ENCODE data around the gene PSMD9. TPM values are rescaled to one million over a fixed set of nuclear protein-coding genes. Genes with fewer than 3 reads are reported as not detected.
A peak's percentile ranks its signal among the peaks of the same experiment; 100 is the strongest.
"Not testable (repeated sequence)": the region's sequence is repeated elsewhere in the genome, so short reads cannot be mapped to it uniquely, and the experiment has no call there.

Gene PSMD9
- total RNA-seq, 1 experiment from 2014 or later: 241 TPM

DNA sequence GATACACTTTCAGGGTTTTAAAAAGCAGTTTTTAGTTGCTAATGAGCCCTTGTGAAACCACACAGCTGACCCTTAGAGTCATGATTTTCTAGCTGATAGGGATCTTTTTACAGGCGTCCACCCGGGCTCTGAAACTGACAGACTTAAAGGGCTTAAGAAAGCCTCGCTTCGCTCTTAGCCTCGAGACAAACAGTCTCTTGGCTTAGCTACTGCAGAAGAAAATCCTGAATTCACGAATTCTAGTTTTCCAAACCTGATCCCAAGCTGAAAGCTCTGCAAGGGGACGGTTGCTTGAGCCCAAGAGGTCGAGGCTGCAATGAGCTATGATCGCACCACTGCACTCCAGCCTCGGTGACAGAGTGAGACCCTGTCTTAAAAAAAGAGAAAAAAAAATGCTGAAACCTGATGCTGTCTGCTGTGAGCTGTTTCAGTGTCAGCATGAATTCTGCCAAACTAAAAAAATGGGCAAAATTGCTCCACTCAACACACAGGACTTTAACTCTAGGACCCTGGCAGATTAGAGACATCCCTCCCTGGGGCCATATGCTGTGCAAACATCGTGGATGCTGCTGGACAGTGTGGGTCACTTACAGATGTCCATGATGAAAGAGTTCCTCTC is 26.8 kb upstream of the PSMD9 start:
- ChIA-PET POLR2A (ENCODE audit: unreplicated experiment) (interaction anchor here (0.7 kb wide), 1 partner anchor 1686 kb away, joined by 3 read pairs; no protein-coding TSS in a partner anchor), CTCF (interaction anchor here (0.6 kb wide), 1 partner anchor 31 kb away, joined by 3 read pairs; no protein-coding TSS in a partner anchor)
- H3K36me3 ChIP-seq (ENCODE audit: low read depth, low read length): no peaks in the 10 kb centered on the region
- peaks cover 18% of the 10 kb centered on the region for H3K4me1 ChIP-seq (ENCODE audit: insufficient read depth, low read length)
- H3K9me3 ChIP-seq (ENCODE audit: low read length): no peaks in the 10 kb centered on the region
- no peak overlapping the region for H3K27ac ChIP-seq (ENCODE audit: low read length)
- no TSS peak for BruUV-seq (replicated peaks)
- no peak for DNase-seq
- H3K9me2 ChIP-seq (replicated peaks; ENCODE audit: low read length): no peaks in the 10 kb centered on the region
- ATAC-seq: peak; percentile 55
- H3K4me3 ChIP-seq (ENCODE audit: low read length): no peak overlapping the region; the same call in 1 of the 2 replicates
- intact Hi-C loops (cut with micrococcal nuclease): no loop called here
- H2AFZ ChIP-seq (ENCODE audit: low read length): peak overlapping the region; percentile 57; the same call in 1 of the 2 replicates
- H3K4me2 ChIP-seq (ENCODE audit: low read length): peak overlapping the region; percentile 55
- H3K79me2 ChIP-seq (ENCODE audit: low read length): no peaks in the 10 kb centered on the region
- H3F3A ChIP-seq (ENCODE audit: low read length, unreplicated experiment): no peaks in the 10 kb centered on the region
- H4K20me1 ChIP-seq (ENCODE audit: low read length): no peaks in the 10 kb centered on the region
- TF ChIP-seq EZH2 (IDR thresholded peaks at IDR 0.05; ENCODE audit: low read length, unreplicated experiment) (no peak), CTCF (conservative IDR thresholded peaks at IDR 0.05; ENCODE audit: low read depth, low read length) (no peak), EZH2phosphoT487 (IDR thresholded peaks at IDR 0.05; ENCODE audit: borderline replicate concordance, low read length) (no peak)
- no peaks in the 10 kb centered on the region for H3K27me3 ChIP-seq (ENCODE audit: low read length)
- H3K9ac ChIP-seq (ENCODE audit: low read length): no peak overlapping the region

DNA sequence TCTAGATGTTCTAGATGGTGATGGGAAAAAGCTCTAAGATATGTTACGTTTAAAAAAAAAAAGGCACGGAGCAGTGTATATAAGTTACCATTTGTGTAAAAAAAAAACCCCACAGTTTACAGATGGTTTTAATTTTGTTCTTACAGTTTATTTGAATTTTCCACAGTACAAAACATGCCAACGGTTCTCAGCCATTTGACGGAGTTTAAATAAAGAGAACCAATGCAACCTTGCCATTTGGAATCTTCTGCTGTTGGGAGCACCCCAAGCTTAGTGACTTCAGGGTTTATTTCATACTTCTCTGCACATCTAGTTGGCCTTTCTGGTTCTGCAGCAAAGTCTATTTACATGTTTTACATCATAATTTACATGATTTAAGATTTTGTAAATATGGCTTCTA is 22.3 kb upstream of the PSMD9 start:
- no TSS peak for BruUV-seq (replicated peaks)
- TF ChIP-seq EZH2phosphoT487 (IDR thresholded peaks at IDR 0.05; ENCODE audit: borderline replicate concordance, low read length) (no peak), EZH2 (IDR thresholded peaks at IDR 0.05; ENCODE audit: low read length, unreplicated experiment) (no peak), CTCF (conservative IDR thresholded peaks at IDR 0.05; ENCODE audit: low read depth, low read length) (no peak)
- no peak overlapping the region for H3K9ac ChIP-seq (ENCODE audit: low read length)
- H4K20me1 ChIP-seq (ENCODE audit: low read length): no peaks in the 10 kb centered on the region
- no peaks in the 10 kb centered on the region for H3K9me2 ChIP-seq (replicated peaks; ENCODE audit: low read length)
- POLR2A ChIA-PET (ENCODE audit: unreplicated experiment): interaction anchor here (0.5 kb wide), 1 partner anchor 27 kb away, joined by 4 read pairs; no protein-coding TSS in a partner anchor
- no peaks in the 10 kb centered on the region for H3K27me3 ChIP-seq (ENCODE audit: low read length)
- intact Hi-C loops (cut with micrococcal nuclease): no loop called here
- H2AFZ ChIP-seq (ENCODE audit: low read length): no peak overlapping the region
- DNase-seq (no peak), ATAC-seq (no peak)
- no peak overlapping the region for H3K4me2 ChIP-seq (ENCODE audit: low read length)
- no peaks in the 10 kb centered on the region for H3F3A ChIP-seq (ENCODE audit: low read length, unreplicated experiment)
- peaks cover 7% of the 10 kb centered on the region; the same call in 1 of the 2 replicates for H3K4me1 ChIP-seq (ENCODE audit: insufficient read depth, low read length)
- no peak overlapping the region for H3K27ac ChIP-seq (ENCODE audit: low read length)
- no peaks in the 10 kb centered on the region for H3K36me3 ChIP-seq (ENCODE audit: low read depth, low read length)
- H3K79me2 ChIP-seq (ENCODE audit: low read length): no peaks in the 10 kb centered on the region
- H3K9me3 ChIP-seq (ENCODE audit: low read length): no peaks in the 10 kb centered on the region
- CTCF ChIA-PET: no interaction called here
- no peak overlapping the region for H3K4me3 ChIP-seq (ENCODE audit: low read length)

DNA sequence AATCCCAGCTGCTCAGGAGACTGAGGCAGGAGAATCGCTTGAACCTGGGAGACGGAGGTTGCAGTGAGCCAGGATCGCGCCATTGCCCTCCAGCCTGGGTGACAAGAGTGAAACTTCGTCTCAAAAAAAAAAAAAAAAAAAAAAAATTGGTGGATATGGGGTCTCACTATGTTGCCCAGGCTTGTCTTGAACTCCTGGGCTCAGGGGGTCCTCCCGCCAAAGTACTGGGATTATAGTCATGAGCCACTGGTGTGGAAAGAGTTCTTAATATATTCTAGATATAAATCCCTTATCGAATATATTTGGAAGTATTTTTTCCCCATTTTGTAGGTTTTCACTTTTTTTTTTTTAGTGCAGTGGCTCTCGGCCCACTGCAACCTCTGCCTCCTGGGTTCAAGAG is 19.4 kb upstream of the PSMD9 start:
- POLR2A ChIA-PET (ENCODE audit: unreplicated experiment); H3K79me2 ChIP-seq (ENCODE audit: low read length); H3K27ac ChIP-seq (ENCODE audit: low read length); H4K20me1 ChIP-seq (ENCODE audit: low read length); CTCF ChIA-PET; H3K4me3 ChIP-seq (ENCODE audit: low read length); H3K36me3 ChIP-seq (ENCODE audit: low read depth, low read length); BruUV-seq (replicated peaks); H3K4me1 ChIP-seq (ENCODE audit: insufficient read depth, low read length); DNase-seq; intact Hi-C loops (cut with micrococcal nuclease); H3K27me3 ChIP-seq (ENCODE audit: low read length); H3K9me3 ChIP-seq (ENCODE audit: low read length); H3F3A ChIP-seq (ENCODE audit: low read length, unreplicated experiment); H3K9ac ChIP-seq (ENCODE audit: low read length); H2AFZ ChIP-seq (ENCODE audit: low read length); ATAC-seq; H3K4me2 ChIP-seq (ENCODE audit: low read length); H3K9me2 ChIP-seq (replicated peaks; ENCODE audit: low read length): not testable (repeated sequence)
